ENCODE data around the gene ANOS1. TPM values are rescaled to one million over a fixed set of nuclear protein-coding genes. Genes with fewer than 3 reads are reported as not detected.

The ANOS1 gene
- total RNA-seq, 1 donor from 2014 or later: 5.0 TPM

- no peak for DNase-seq
- H3K27ac ChIP-seq (replicated peaks): no peak overlapping the region
Measured at GRCh38 chrX:8647176-8647575, 84.8 kb downstream of the ANOS1 start.

GRCh38 chrX:8639949-8640475 is 91.9 kb downstream of the ANOS1 start:
- no peaks in the 10 kb centered on the region for H3K4me1 ChIP-seq
- no peaks in the 10 kb centered on the region for H3K27me3 ChIP-seq (ENCODE audit: low read depth)
- no peaks in the 10 kb centered on the region for H3K36me3 ChIP-seq
- H3K27ac ChIP-seq (replicated peaks): no peak overlapping the region
- no peak for DNase-seq
- H3K9me3 ChIP-seq (replicated peaks): no peaks in the 10 kb centered on the region
- TF ChIP-seq CTCF (IDR thresholded peaks at IDR 0.05; ENCODE audit: borderline replicate concordance): no peak
- H3K4me3 ChIP-seq: no peak overlapping the region
- intact Hi-C loops (cut with micrococcal nuclease): no loop called here

More at GRCh38 chrX:8647176-8647575, 84.8 kb downstream of the ANOS1 start:
- intact Hi-C loops (cut with micrococcal nuclease): no loop called here
- TF ChIP-seq CTCF (IDR thresholded peaks at IDR 0.05; ENCODE audit: borderline replicate concordance): no peak
- no peak overlapping the region for H3K4me3 ChIP-seq
- no peaks in the 10 kb centered on the region for H3K4me1 ChIP-seq
- H3K36me3 ChIP-seq: no peaks in the 10 kb centered on the region
- no peaks in the 10 kb centered on the region for H3K27me3 ChIP-seq (ENCODE audit: low read depth)
- no peaks in the 10 kb centered on the region for H3K9me3 ChIP-seq (replicated peaks)

- intact Hi-C loops (cut with micrococcal nuclease): no loop called here
- H3K4me1 ChIP-seq: no peaks in the 10 kb centered on the region
- H3K27ac ChIP-seq (replicated peaks): no peak overlapping the region
- H3K4me3 ChIP-seq: no peak overlapping the region
- H3K36me3 ChIP-seq: no peaks in the 10 kb centered on the region
- no peaks in the 10 kb centered on the region for H3K9me3 ChIP-seq (replicated peaks)
- DNase-seq: no peak
- H3K27me3 ChIP-seq (ENCODE audit: low read depth): no peaks in the 10 kb centered on the region
- no peak for TF ChIP-seq CTCF (IDR thresholded peaks at IDR 0.05; ENCODE audit: borderline replicate concordance)
Measured at GRCh38 chrX:8636497-8636896, 95.4 kb downstream of the ANOS1 start.

GRCh38 chrX:8635812-8636211 is 96.1 kb downstream of the ANOS1 start:
- DNase-seq: no peak
- Histone ChIP-seq H3K27me3 (ENCODE audit: low read depth) (no peaks in the 10 kb centered on the region), H3K4me3 (no peak overlapping the region), H3K36me3 (no peaks in the 10 kb centered on the region), H3K27ac (replicated peaks) (no peak overlapping the region), H3K4me1 (no peaks in the 10 kb centered on the region), H3K9me3 (replicated peaks) (no peaks in the 10 kb centered on the region)
- intact Hi-C loops (cut with micrococcal nuclease): no loop called here
- TF ChIP-seq CTCF (IDR thresholded peaks at IDR 0.05; ENCODE audit: borderline replicate concordance): no peak

DNA sequence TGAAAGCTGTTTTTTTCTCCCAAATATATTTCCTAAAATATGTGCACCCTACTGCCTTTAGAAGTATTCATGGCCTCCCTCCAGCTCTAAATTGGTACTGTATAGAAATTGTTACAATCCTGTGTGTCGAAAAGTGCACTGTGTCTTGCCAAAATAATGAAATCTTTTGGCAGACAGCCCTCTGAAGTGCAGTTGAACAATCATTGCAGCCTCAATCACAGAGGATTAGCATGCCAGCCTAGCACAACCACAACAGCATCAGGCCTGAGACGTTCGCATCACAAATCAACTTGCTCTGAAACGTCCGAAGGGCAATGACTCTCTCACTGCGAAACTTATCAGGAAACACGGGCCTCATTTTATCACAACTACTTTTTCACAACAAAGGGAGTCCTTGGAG is 99.0 kb downstream of the ANOS1 start:
- no peaks in the 10 kb centered on the region for H3K27me3 ChIP-seq (ENCODE audit: low read depth)
- H3K4me1 ChIP-seq: no peaks in the 10 kb centered on the region
- no peaks in the 10 kb centered on the region for H3K9me3 ChIP-seq (replicated peaks)
- H3K27ac ChIP-seq (replicated peaks): no peak overlapping the region
- H3K4me3 ChIP-seq: no peak overlapping the region
- H3K36me3 ChIP-seq: no peaks in the 10 kb centered on the region
- no peak for TF ChIP-seq CTCF (IDR thresholded peaks at IDR 0.05; ENCODE audit: borderline replicate concordance)
- intact Hi-C loops (cut with micrococcal nuclease): no loop called here
- DNase-seq: no peak

All from left ventricle myocardium inferior (tissue), 1 donor.